Measurements from ENCODE around the gene DOK4.

The DOK4 gene

GRCh38 chr16:57474671-57475661, 11.3 kb downstream of the DOK4 start:
- no peak overlapping the region for H3K9ac ChIP-seq (ENCODE audit: low read length)
- peaks cover 35% of the 10 kb centered on the region for H3K36me3 ChIP-seq (ENCODE audit: control insufficient read depth, insufficient read depth, low read length)
- H3K4me1 ChIP-seq (ENCODE audit: control insufficient read depth, insufficient read depth, low read length): peaks cover 73% of the 10 kb centered on the region
- no peak overlapping the region for H3K27ac ChIP-seq (ENCODE audit: low read depth, low read length)
- peaks cover 10% of the 10 kb centered on the region for H3K27me3 ChIP-seq (ENCODE audit: control insufficient read depth, insufficient read depth, low read length)
- H3K4me3 ChIP-seq (ENCODE audit: low read depth, low read length): peak overlapping the region; percentile 39; the same call in 1 of the 2 replicates
- H3K9me3 ChIP-seq (ENCODE audit: control insufficient read depth, insufficient read depth, low read depth, low read length): no peaks in the 10 kb centered on the region

GRCh38 chr16:57473906-57474305, 12.4 kb downstream of the DOK4 start:
- H3K27me3 ChIP-seq (ENCODE audit: control insufficient read depth, insufficient read depth, low read length): peaks cover 6% of the 10 kb centered on the region
- peaks cover 46% of the 10 kb centered on the region for H3K36me3 ChIP-seq (ENCODE audit: control insufficient read depth, insufficient read depth, low read length)
- no peaks in the 10 kb centered on the region for H3K9me3 ChIP-seq (ENCODE audit: control insufficient read depth, insufficient read depth, low read depth, low read length)
- H3K27ac ChIP-seq (ENCODE audit: low read depth, low read length): no peak overlapping the region
- no peak overlapping the region for H3K4me3 ChIP-seq (ENCODE audit: low read depth, low read length)
- peaks cover 65% of the 10 kb centered on the region for H3K4me1 ChIP-seq (ENCODE audit: control insufficient read depth, insufficient read depth, low read length)
- no peak overlapping the region for H3K9ac ChIP-seq (ENCODE audit: low read length)

GRCh38 chr16:57473176-57473840, 13.0 kb downstream of the DOK4 start:
- no peak overlapping the region for H3K4me3 ChIP-seq (ENCODE audit: low read depth, low read length)
- peaks cover under 1% of the 10 kb centered on the region; the same call in 1 of the 2 replicates for H3K27me3 ChIP-seq (ENCODE audit: control insufficient read depth, insufficient read depth, low read length)
- peaks cover 52% of the 10 kb centered on the region for H3K36me3 ChIP-seq (ENCODE audit: control insufficient read depth, insufficient read depth, low read length)
- peak overlapping the region; percentile 22 for H3K9ac ChIP-seq (ENCODE audit: low read length)
- no peak overlapping the region for H3K27ac ChIP-seq (ENCODE audit: low read depth, low read length)
- no peaks in the 10 kb centered on the region for H3K9me3 ChIP-seq (ENCODE audit: control insufficient read depth, insufficient read depth, low read depth, low read length)
- peaks cover 64% of the 10 kb centered on the region for H3K4me1 ChIP-seq (ENCODE audit: control insufficient read depth, insufficient read depth, low read length)

GRCh38 chr16:57472665-57473060, 13.6 kb downstream of the DOK4 start:
- H3K27me3 ChIP-seq (ENCODE audit: control insufficient read depth, insufficient read depth, low read length): no peaks in the 10 kb centered on the region
- H3K27ac ChIP-seq (ENCODE audit: low read depth, low read length): peak overlapping the region; percentile 46
- peaks cover 59% of the 10 kb centered on the region for H3K4me1 ChIP-seq (ENCODE audit: control insufficient read depth, insufficient read depth, low read length)
- H3K36me3 ChIP-seq (ENCODE audit: control insufficient read depth, insufficient read depth, low read length): peaks cover 58% of the 10 kb centered on the region
- peak overlapping the region; percentile 34 for H3K9ac ChIP-seq (ENCODE audit: low read length)
- H3K9me3 ChIP-seq (ENCODE audit: control insufficient read depth, insufficient read depth, low read depth, low read length): no peaks in the 10 kb centered on the region
- no peak overlapping the region for H3K4me3 ChIP-seq (ENCODE audit: low read depth, low read length)

GRCh38 chr16:57471852-57472664, 14.2 kb downstream of the DOK4 start:
- Histone ChIP-seq H3K9me3 (ENCODE audit: control insufficient read depth, insufficient read depth, low read depth, low read length) (no peaks in the 10 kb centered on the region), H3K27ac (ENCODE audit: low read depth, low read length) (peak overlapping the region; percentile 46), H3K27me3 (ENCODE audit: control insufficient read depth, insufficient read depth, low read length) (no peaks in the 10 kb centered on the region), H3K4me3 (ENCODE audit: low read depth, low read length) (no peak overlapping the region), H3K9ac (ENCODE audit: low read length) (peak overlapping the region; percentile 34), H3K4me1 (ENCODE audit: control insufficient read depth, insufficient read depth, low read length) (peaks cover 53% of the 10 kb centered on the region), H3K36me3 (ENCODE audit: control insufficient read depth, insufficient read depth, low read length) (peaks cover 64% of the 10 kb centered on the region)

- no peak overlapping the region for H3K4me3 ChIP-seq (ENCODE audit: low read depth, low read length)
- H3K27ac ChIP-seq (ENCODE audit: low read depth, low read length): no peak overlapping the region
- H3K4me1 ChIP-seq (ENCODE audit: control insufficient read depth, insufficient read depth, low read length): peaks cover 45% of the 10 kb centered on the region
- no peaks in the 10 kb centered on the region for H3K9me3 ChIP-seq (ENCODE audit: control insufficient read depth, insufficient read depth, low read depth, low read length)
- peaks cover 71% of the 10 kb centered on the region for H3K36me3 ChIP-seq (ENCODE audit: control insufficient read depth, insufficient read depth, low read length)
- H3K27me3 ChIP-seq (ENCODE audit: control insufficient read depth, insufficient read depth, low read length): no peaks in the 10 kb centered on the region
- no peak overlapping the region for H3K9ac ChIP-seq (ENCODE audit: low read length)
Observed at GRCh38 chr16:57471209-57471608, 15.1 kb downstream of the DOK4 start.

GRCh38 chr16:57470711-57471110, 15.6 kb downstream of the DOK4 start:
- H3K9ac ChIP-seq (ENCODE audit: low read length): no peak overlapping the region
- no peaks in the 10 kb centered on the region for H3K27me3 ChIP-seq (ENCODE audit: control insufficient read depth, insufficient read depth, low read length)
- no peaks in the 10 kb centered on the region for H3K9me3 ChIP-seq (ENCODE audit: control insufficient read depth, insufficient read depth, low read depth, low read length)
- H3K27ac ChIP-seq (ENCODE audit: low read depth, low read length): no peak overlapping the region
- peaks cover 41% of the 10 kb centered on the region for H3K4me1 ChIP-seq (ENCODE audit: control insufficient read depth, insufficient read depth, low read length)
- H3K36me3 ChIP-seq (ENCODE audit: control insufficient read depth, insufficient read depth, low read length): peaks cover 76% of the 10 kb centered on the region
- no peak overlapping the region for H3K4me3 ChIP-seq (ENCODE audit: low read depth, low read length)

- peaks cover 83% of the 10 kb centered on the region for H3K36me3 ChIP-seq (ENCODE audit: control insufficient read depth, insufficient read depth, low read length)
- H3K9me3 ChIP-seq (ENCODE audit: control insufficient read depth, insufficient read depth, low read depth, low read length): no peaks in the 10 kb centered on the region
- no peak overlapping the region for H3K4me3 ChIP-seq (ENCODE audit: low read depth, low read length)
- peaks cover 35% of the 10 kb centered on the region for H3K4me1 ChIP-seq (ENCODE audit: control insufficient read depth, insufficient read depth, low read length)
- no peak overlapping the region for H3K27ac ChIP-seq (ENCODE audit: low read depth, low read length)
- H3K27me3 ChIP-seq (ENCODE audit: control insufficient read depth, insufficient read depth, low read length): no peaks in the 10 kb centered on the region
- H3K9ac ChIP-seq (ENCODE audit: low read length): no peak overlapping the region
Observed at GRCh38 chr16:57469917-57470470, 16.3 kb downstream of the DOK4 start.

GRCh38 chr16:57469046-57469445, 17.2 kb downstream of the DOK4 start:
- peaks cover 84% of the 10 kb centered on the region for H3K36me3 ChIP-seq (ENCODE audit: control insufficient read depth, insufficient read depth, low read length)

GRCh38 chr16:57468346-57468745, 17.9 kb downstream of the DOK4 start:
- H3K4me1 ChIP-seq (ENCODE audit: control insufficient read depth, insufficient read depth, low read length): peaks cover 29% of the 10 kb centered on the region
- peaks cover 80% of the 10 kb centered on the region for H3K36me3 ChIP-seq (ENCODE audit: control insufficient read depth, insufficient read depth, low read length)
- H3K4me3 ChIP-seq (ENCODE audit: low read depth, low read length): no peak overlapping the region
- H3K9me3 ChIP-seq (ENCODE audit: control insufficient read depth, insufficient read depth, low read depth, low read length): no peaks in the 10 kb centered on the region
- no peak overlapping the region for H3K27ac ChIP-seq (ENCODE audit: low read depth, low read length)
- no peak overlapping the region for H3K9ac ChIP-seq (ENCODE audit: low read length)
- H3K27me3 ChIP-seq (ENCODE audit: control insufficient read depth, insufficient read depth, low read length): no peaks in the 10 kb centered on the region

More at GRCh38 chr16:57469046-57469445, 17.2 kb downstream of the DOK4 start:
- Histone ChIP-seq H3K27ac (ENCODE audit: low read depth, low read length) (no peak overlapping the region), H3K9me3 (ENCODE audit: control insufficient read depth, insufficient read depth, low read depth, low read length) (no peaks in the 10 kb centered on the region), H3K4me3 (ENCODE audit: low read depth, low read length) (no peak overlapping the region), H3K9ac (ENCODE audit: low read length) (no peak overlapping the region), H3K27me3 (ENCODE audit: control insufficient read depth, insufficient read depth, low read length) (no peaks in the 10 kb centered on the region), H3K4me1 (ENCODE audit: control insufficient read depth, insufficient read depth, low read length) (peaks cover 29% of the 10 kb centered on the region)
